Kidney (tissue), 14 donors: Measurements from ENCODE around the gene POC1A. TPM values are rescaled to one million over a fixed set of nuclear protein-coding genes. Genes with fewer than 3 reads are reported as not detected.

Experiments
- DNase-seq, 5 donors: peaks; one replicate each; pipeline ENCODE4 v3.0.0-alpha.2; 2013 to 2020
- FAIRE-seq: peaks from 2 replicates; lab custom pipeline; 2012; peaks lifted over from hg19 to GRCh38; lab: Jason Lieb, UNC
- H3K27ac ChIP-seq, 2 donors: one replicate each; pipeline ENCODE4 v1.7.0; 2013; ENCODE audit warnings: low read depth in 2 of 2, low read length in 2 of 2, inconsistent platforms in 1 of 2
- H3K27me3 ChIP-seq: one replicate; pipeline ENCODE4 v1.7.1; 2013; ENCODE audit warnings: low read length, inconsistent platforms; ENCODE audit not compliant: control insufficient read depth, insufficient read depth
- H3K36me3 ChIP-seq, 3 donors: one replicate each; pipeline versions ENCODE4 v1.7.0 to v1.7.1; 2013; ENCODE audit warnings: low read length in 3 of 3, control low read depth in 1 of 3, inconsistent platforms in 1 of 3; ENCODE audit not compliant: insufficient read depth in 3 of 3, control insufficient read depth in 2 of 3
- H3K4me1 ChIP-seq, 3 donors: one replicate each; pipeline versions ENCODE4 v1.7.0 to v1.7.1; 2013; ENCODE audit warnings: low read length in 3 of 3, inconsistent platforms in 1 of 3, low read depth in 1 of 3; ENCODE audit not compliant: control insufficient read depth in 2 of 3, insufficient read depth in 2 of 3
- H3K4me3 ChIP-seq, 3 donors: one replicate each; pipeline versions ENCODE4 v1.7.0 to v1.8.1; 2013; ENCODE audit warnings: low read length in 3 of 3, control low read depth in 1 of 3, inconsistent platforms in 1 of 3
- H3K9ac ChIP-seq, 3 donors: one replicate each; pipeline versions ENCODE4 v1.7.0 to v1.7.1; 2013; ENCODE audit warnings: low read length in 3 of 3, control low read depth in 1 of 3, inconsistent platforms in 1 of 3
- H3K9me3 ChIP-seq, 3 donors: one replicate each; pipeline versions ENCODE4 v1.7.0 to v1.7.1; 2013; ENCODE audit warnings: low read length in 3 of 3, control low read depth in 1 of 3, inconsistent platforms in 1 of 3; ENCODE audit not compliant: control insufficient read depth in 2 of 3, insufficient read depth in 1 of 3
- CTCF ChIP-seq: IDR thresholded peaks from 3 replicates; pipeline ENCODE4 v1.5.1; 2012; ENCODE audit warnings: mild to moderate bottlenecking, moderate library complexity, borderline replicate concordance; ENCODE audit not compliant: insufficient read depth; ENCODE audit errors: extremely low read depth
- intact Hi-C: fragments of 100-400 bp; cut with DNase I; formaldehyde crosslinking; loops from one replicate; pipeline ENCODE4 v1.11.1; 2022
- polyA plus RNA-seq: library from polyadenylated mRNA; stranded (reverse); fragments of 350-450 nt; fragmentation: Illumina TruSeq; extraction: RNeasy Lipid Tissue Mini Kit (QIAGEN cat#74804); gene quantifications from one replicate; pipeline ENCODE4 v1.2.3, GENCODE V29; 2014; ENCODE audit warnings: low read depth, low replicate concordance; ENCODE audit not compliant: insufficient read depth
- total RNA-seq: library from RNA; stranded (reverse); fragmentation: NEBNext Ultra II Directional; extraction: Animal tissue kit (Norgen Biotek cat#: 25700); gene quantifications from one replicate; pipeline ENCODE4 v1.2.1, GENCODE V29; 2021
- donor health status: control.
- donor health status: control.
- donor health status: control.
- donor health status: control.
- donor health status: control.
- donor health status: DM: yes; HTN: yes; CAD: no.
- donor health status: Normal renal cell carcinoma (clear cell type).

The POC1A gene
- total and polyA plus RNA-seq, 2 donors from 2014 or later, result 2.2 to 2.5 TPM

DNA sequence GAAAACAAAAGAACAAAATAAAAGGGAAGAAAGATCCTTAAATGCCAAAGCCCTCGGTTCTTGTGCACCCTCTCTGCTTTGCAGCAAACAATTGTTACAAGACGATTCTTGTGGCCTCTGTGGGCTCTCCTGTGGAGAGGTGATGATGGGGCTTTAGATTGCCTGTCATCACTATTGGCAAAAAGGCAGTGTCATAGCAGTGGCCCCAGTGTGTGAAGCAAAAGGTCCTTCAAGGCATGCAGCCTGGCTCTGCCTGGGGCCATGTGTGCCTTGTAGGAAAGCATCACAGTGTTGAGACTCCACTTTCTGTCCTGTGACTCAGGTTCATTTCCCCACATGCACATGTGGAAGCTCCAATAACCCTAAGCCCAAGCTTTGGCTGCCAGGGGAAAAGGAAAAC, 43.7 kb downstream of the POC1A start:
- intact Hi-C loops, result no loop called here
- no peaks in the 10 kb centered on the region for H3K9me3 ChIP-seq
- peaks cover 0 to 2% (median 0%) of the 10 kb centered on the region in 3 donors for H3K4me1 ChIP-seq
- DNase-seq (peak in 1 of 5 donors; percentile 8), FAIRE-seq (no peak)
- no peak overlapping the region for H3K27ac ChIP-seq
- H3K36me3 ChIP-seq, result no peaks in the 10 kb centered on the region
- no peak overlapping the region for H3K4me3 ChIP-seq
- H3K9ac ChIP-seq, result no peak overlapping the region
- TF ChIP-seq CTCF, result no peak
- H3K27me3 ChIP-seq, result no peaks in the 10 kb centered on the region

DNA sequence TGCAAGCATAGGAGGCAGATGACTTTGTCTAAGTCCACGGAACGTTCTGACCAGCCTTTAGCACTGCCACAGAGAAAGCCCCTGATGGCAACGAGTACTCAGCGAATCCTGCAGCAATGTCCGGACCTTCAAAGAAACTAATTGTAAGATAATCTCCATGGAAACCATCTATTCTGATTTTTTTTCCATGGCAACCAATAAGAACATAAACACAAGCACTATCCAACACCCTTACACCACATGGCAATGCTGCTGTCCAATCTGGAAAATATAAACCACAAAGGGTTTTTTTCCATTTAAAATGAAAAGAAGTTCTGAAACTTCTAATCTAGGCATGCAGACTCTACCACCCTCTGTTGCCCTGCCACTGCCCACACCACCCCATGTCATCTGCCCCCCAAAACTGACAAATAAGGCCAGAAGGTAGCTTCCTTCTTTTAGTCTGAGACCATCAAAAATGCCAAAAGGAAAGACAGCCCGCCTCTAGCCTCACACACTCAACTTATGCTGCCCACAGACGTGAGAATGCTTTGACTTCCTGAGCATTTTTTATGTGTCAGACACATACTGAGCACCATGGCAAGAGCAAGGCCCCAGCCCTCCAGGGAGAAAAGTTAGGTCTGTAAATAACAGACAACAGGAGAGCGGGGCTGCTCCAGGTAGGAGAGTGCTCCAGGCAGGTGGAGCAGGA, 44.5 kb downstream of the POC1A start:
- DNase-seq (peak in 2 of 5 donors; percentile 33 to 41), FAIRE-seq (no peak)
- Histone ChIP-seq H3K27me3 (no peaks in the 10 kb centered on the region), H3K9me3 (no peaks in the 10 kb centered on the region), H3K4me3 (no peak overlapping the region), H3K4me1 (peaks cover 0 to 2% (median 0%) of the 10 kb centered on the region in 3 donors), H3K27ac (no peak overlapping the region), H3K36me3 (no peaks in the 10 kb centered on the region), H3K9ac (no peak overlapping the region)
- intact Hi-C loops, result no loop called here
- no peak for TF ChIP-seq CTCF

GRCh38 chr3:52108302-52109232, 45.7 kb downstream of the POC1A start:
- no peak for FAIRE-seq
- Histone ChIP-seq H3K27ac (peak overlapping the region in 1 of 2 donors; percentile 29), H3K4me3 (no peak overlapping the region), H3K27me3 (no peaks in the 10 kb centered on the region), H3K9ac (no peak overlapping the region), H3K9me3 (no peaks in the 10 kb centered on the region), H3K36me3 (no peaks in the 10 kb centered on the region), H3K4me1 (peaks cover 0 to 2% (median 0%) of the 10 kb centered on the region in 3 donors)
- DNase-seq, result peak in 2 of 5 donors; percentile 51 to 68
- no peak for TF ChIP-seq CTCF
- intact Hi-C loops, result no loop called here
